LNCaP clone FGC (cell line): Measurements from ENCODE around the gene CATSPER4.

Experiments used
- DNase-seq: peaks from one replicate; pipeline ENCODE4 v3.0.0-alpha.2; 2011; ENCODE audit warnings: low read depth
- H3K4me3 ChIP-seq: 2 replicates; pipeline ENCODE4 v1.5.1; 2011; ENCODE audit warnings: mild to moderate bottlenecking, low read depth, low read length, control low read depth
- CTCF ChIP-seq: IDR thresholded peaks from 2 replicates; pipeline ENCODE4 v1.5.1; 2012; ENCODE audit warnings: mild to moderate bottlenecking; ENCODE audit not compliant: control insufficient read depth, insufficient read depth; ENCODE audit errors: extremely low read depth

The CATSPER4 gene

DNA sequence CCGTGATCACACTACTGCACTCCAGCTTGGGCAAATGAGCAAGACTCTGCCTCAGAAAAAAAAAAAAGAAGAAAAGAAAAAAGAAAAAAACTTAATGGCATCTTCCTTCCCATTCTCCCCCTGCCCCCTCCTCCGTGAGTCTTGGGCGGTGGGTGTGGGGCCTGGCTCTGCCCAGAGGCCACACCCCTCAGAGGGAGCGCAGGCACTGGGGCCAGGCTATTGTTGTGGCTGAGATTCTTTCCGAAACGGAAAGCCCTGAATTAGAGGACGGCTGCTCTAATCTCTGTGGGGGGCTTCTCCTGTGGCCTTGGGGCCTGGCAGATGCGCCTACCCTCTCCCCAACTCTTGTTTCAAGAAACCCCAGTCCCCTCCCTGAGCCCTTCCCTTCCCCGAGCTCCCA, 35.7 kb upstream of the CATSPER4 start:
- no peak for TF ChIP-seq CTCF
- no peak overlapping the region for H3K4me3 ChIP-seq
- no peak for DNase-seq

- no peak for TF ChIP-seq CTCF
- H3K4me3 ChIP-seq, result no peak overlapping the region
Observed at GRCh38 chr1:26155370-26156284, 34.8 kb upstream of the CATSPER4 start.

GRCh38 chr1:26156285-26157038, 33.9 kb upstream of the CATSPER4 start:
- no peak for TF ChIP-seq CTCF
- H3K4me3 ChIP-seq, result no peak overlapping the region
- no peak for DNase-seq

More at GRCh38 chr1:26155370-26156284, 34.8 kb upstream of the CATSPER4 start:
- DNase-seq, result no peak

- no peak for DNase-seq
- no peak overlapping the region for H3K4me3 ChIP-seq
- TF ChIP-seq CTCF, result no peak
Observed at GRCh38 chr1:26158271-26158907, 32.0 kb upstream of the CATSPER4 start.

GRCh38 chr1:26158908-26159742, 31.3 kb upstream of the CATSPER4 start, which contains the start of gene FAM110D:
Gene FAM110D (plus strand): TSS chr1:26159079. CDS start chr1:26161292, 2,213 bp downstream.
- DNase-seq, result no peak
- TF ChIP-seq CTCF, result no peak
- no peak within 1 kb of the TSS for H3K4me3 ChIP-seq

DNA sequence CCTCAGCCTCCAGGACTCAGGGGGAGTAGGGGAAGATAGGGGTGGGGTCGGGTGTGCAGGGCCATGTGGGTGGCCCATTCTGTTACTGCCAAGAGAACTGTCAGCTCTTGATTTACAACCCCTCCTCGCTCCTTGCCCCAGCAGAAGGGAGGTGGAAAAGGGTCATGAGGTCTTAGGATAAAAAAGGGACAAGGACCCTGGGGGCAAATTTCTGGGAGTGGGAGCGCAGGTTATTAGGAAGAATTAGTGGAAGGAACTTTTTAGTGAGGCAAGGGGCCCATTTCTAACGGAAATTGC, 30.7 kb upstream of the CATSPER4 start:
- TF ChIP-seq CTCF, result no peak
- no peak overlapping the region for H3K4me3 ChIP-seq
- no peak for DNase-seq
